ENCODE results near the gene DVL1.

DVL1 gene

GRCh38 chr1:1340185-1340584 lies 9.0 kb downstream of the DVL1 start:
- no peak for DNase-seq

DNA sequence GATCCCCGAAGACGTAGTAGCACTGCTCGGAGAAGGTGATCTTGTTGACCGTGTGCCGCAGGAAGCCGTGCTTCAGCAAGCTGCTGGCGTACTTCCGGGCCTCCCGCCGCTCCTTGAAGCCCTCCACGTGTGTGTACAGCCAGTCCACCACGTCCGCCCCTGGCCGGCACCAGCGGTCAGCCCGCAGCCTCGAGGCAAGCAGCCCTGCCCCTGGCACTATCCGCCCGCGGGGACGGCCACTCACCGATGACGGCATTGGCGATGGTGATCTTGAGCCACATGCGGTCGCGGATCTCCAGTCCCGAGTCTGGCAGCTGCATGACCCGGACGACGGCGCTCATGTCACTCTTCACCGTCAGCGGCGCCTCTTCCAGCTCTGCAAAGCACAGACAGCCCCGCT lies 10.9 kb downstream of the DVL1 start:
- no peak for DNase-seq

GRCh38 chr1:1337793-1338147 lies 11.4 kb downstream of the DVL1 start:
- no peak for DNase-seq

DNA sequence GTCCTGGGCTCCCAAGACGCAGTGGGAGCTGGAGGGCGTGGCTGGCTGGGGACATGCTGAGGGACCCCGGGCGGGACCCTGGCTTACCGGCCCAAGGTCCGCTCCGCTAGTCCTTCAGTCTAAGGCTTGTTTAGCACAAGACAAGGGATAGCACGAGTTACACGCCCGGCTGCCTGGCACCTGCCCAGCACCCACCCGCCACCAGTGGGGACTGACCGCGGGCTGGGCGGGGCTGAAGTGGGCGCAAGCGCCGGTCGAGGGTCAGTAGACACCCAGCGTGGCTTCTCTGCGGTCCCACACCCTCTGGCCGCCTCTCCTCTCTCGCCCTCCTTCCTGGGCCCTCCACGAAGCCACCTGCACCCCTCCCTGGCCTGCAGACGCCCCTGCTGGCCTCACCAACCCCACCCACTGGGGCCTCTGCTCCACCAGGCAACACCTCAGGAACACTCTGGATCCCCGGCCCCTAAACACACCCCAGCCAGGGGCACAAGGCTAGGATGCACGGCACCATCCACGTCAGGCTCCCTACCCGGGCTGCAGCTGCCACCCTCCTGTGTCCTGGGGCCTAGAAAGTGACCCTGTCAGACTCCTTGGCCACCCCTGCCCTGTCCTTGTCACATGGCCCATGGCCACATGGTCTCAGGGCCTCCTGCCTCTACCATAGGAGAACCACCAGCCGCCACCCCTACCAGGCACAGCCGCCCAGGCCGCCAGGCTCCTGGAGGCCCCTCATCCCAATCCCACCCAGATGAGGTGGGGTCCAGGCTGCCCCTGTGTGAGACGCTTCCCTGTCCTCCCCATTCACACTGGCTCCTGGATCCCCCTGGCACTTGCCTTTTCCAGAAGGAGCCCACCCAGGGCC lies 12.1 kb downstream of the DVL1 start:
- no peak for DNase-seq

GRCh38 chr1:1336446-1336845 lies 12.8 kb downstream of the DVL1 start:
- DNase-seq: no peak

DNA sequence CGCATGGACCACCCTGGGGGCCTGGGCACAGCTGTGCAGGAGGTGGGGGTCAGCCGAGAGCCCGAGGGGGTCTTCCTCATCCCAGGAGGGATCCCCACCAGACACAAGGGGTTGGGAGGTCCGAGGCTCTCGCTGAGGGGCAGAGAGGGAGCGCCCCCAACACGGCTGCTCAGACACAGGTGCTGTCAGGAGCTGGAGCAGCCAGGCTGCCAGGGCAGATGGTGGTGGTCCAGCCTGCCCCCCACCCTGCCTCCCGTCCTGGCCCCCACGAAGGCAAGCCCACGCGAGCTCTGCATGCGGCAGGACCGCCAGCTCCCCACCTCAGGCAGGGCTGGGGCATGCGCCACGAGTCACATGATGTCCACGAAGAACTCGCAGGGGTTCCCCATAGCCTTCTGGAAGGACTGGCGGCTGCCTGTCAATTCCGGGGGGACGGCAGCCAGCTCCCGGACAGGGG lies 13.4 kb downstream of the DVL1 start:
- no peak for DNase-seq

GRCh38 chr1:1335283-1335682 lies 13.9 kb downstream of the DVL1 start:
- DNase-seq: no peak

GRCh38 chr1:1334835-1335234 lies 14.4 kb downstream of the DVL1 start:
- no peak for DNase-seq

GRCh38 chr1:1333551-1334241 lies 15.5 kb downstream of the DVL1 start:
- no peak for DNase-seq

- no peak for DNase-seq
These were observed 16.3 kb downstream of the DVL1 start for GRCh38 chr1:1332774-1333480.

DNA sequence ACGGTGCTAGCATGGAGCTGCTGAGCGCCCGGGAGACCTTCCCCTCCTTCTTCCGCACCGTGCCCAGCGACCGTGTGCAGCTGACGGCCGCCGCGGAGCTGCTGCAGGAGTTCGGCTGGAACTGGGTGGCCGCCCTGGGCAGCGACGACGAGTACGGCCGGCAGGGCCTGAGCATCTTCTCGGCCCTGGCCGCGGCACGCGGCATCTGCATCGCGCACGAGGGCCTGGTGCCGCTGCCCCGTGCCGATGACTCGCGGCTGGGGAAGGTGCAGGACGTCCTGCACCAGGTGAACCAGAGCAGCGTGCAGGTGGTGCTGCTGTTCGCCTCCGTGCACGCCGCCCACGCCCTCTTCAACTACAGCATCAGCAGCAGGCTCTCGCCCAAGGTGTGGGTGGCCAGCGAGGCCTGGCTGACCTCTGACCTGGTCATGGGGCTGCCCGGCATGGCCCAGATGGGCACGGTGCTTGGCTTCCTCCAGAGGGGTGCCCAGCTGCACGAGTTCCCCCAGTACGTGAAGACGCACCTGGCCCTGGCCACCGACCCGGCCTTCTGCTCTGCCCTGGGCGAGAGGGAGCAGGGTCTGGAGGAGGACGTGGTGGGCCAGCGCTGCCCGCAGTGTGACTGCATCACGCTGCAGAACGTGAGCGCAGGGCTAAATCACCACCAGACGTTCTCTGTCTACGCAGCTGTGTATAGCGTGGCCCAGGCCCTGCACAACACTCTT lies 17.0 kb downstream of the DVL1 start:
- no peak for DNase-seq

DNA sequence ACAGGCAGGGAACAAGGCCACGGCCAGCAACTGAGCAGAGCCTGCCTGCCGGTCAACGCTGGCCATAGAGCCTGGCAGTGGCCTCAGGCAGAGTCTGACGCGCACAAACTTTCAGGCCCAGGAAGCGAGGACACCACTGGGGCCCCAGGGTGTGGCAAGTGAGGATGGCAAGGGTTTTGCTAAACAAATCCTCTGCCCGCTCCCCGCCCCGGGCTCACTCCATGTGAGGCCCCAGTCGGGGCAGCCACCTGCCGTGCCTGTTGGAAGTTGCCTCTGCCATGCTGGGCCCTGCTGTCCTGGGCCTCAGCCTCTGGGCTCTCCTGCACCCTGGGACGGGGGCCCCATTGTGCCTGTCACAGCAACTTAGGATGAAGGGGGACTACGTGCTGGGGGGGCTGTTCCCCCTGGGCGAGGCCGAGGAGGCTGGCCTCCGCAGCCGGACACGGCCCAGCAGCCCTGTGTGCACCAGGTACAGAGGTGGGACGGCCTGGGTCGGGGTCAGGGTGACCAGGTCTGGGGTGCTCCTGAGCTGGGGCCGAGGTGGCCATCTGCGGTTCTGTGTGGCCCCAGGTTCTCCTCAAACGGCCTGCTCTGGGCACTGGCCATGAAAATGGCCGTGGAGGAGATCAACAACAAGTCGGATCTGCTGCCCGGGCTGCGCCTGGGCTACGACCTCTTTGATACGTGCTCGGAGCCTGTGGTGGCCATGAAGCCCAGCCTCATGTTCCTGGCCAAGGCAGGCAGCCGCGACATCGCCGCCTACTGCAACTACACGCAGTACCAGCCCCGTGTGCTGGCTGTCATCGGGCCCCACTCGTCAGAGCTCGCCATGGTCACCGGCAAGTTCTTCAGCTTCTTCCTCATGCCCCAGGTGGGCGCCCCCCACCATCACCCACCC lies 17.9 kb downstream of the DVL1 start, which contains the start of gene TAS1R3:
Gene TAS1R3 (plus strand): TSS at position 213 of the 898 bp plus-strand sequence. CDS start 66 bp downstream, at position 279.
- DNase-seq: no peak

DNA sequence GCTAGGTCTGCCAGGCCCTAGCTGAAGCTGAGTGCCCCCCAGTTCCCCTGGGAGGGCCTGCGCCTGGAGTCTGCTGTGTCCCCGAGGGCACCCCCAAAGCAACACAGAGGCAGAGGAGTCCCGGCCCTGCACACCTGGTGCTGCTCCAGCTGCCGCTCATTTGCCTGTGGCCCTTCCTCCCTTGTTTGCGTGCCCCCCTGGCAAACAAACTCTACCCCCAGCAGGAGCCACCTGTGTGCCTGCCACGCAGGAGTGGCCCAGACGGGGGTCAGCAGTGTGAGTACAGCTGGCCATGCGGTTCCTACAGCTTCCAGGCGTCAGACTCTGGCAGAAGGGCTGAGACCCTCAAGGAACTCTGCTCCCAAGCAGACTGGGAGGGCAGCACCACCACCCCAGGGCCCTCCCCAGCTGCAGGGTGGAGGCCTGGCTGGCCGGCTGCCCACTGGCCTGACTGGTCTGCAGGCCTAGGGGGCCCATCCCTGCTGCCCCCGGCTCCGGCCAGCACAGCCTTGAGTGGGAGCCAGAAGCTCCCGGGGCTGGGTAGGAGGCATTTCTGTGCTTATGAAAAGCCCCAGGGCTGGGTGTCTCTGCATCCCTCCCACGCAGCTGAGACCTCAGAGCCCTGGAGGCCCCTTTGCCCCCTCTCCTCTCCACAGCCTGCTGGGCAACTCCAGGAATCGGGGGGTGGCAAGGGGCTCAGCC lies 18.7 kb downstream of the DVL1 start:
- no peak for DNase-seq

DNA sequence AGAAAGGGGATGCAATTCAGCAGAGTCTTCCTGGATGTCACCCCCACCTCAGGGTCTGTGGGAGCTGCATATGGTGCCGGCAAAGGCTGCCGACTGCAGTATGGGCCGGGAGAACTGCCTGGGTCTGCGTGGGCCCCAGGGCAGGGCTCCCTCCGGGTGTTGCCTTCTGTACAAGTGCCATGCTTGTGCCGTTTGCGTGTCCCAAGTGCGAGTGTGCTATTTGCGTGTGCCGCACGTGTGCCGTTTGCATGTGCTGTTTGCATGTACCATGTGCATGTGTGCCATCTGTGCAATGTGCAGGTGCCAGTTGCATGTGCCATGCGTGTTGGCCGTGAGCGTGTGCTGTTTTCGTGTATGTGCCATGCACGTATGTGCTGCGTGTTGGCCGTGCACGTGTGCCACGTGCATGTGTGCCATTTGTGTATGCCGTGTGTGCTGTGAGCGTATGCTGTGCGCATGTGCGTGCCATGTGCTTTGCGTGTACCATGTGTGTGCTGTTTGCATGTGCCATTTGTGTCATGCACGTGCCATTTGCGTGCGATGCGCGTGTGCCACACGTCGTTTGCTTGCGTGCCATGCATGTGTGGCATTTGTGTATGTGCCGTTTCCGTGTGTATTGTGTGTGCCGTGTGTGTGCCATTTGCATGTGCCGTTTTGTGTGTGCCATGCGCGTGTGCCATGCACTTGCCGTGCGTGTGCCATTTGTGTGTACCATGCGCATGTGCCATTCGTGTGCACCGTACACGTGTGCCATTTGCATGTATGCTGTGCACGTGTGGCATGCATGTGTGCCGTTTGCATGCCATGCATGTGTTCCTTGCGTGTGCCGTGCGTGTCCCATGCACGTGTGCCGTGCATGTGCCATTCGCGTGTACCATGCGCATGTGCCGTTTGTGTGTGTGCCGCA lies 19.7 kb downstream of the DVL1 start:
- DNase-seq: no peak

DNA sequence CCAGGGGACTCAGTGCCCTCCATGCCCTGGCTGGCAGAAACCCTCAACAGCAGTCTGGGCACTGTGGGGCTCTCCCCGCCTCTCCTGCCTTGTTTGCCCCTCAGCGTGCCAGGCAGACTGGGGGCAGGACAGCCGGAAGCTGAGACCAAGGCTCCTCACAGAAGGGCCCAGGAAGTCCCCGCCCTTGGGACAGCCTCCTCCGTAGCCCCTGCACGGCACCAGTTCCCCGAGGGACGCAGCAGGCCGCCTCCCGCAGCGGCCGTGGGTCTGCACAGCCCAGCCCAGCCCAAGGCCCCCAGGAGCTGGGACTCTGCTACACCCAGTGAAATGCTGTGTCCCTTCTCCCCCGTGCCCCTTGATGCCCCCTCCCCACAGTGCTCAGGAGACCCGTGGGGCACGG lies 21.0 kb downstream of the DVL1 start:
- DNase-seq: no peak

- no peak for DNase-seq
These were observed 21.9 kb downstream of the DVL1 start for GRCh38 chr1:1327291-1327690.

DNA sequence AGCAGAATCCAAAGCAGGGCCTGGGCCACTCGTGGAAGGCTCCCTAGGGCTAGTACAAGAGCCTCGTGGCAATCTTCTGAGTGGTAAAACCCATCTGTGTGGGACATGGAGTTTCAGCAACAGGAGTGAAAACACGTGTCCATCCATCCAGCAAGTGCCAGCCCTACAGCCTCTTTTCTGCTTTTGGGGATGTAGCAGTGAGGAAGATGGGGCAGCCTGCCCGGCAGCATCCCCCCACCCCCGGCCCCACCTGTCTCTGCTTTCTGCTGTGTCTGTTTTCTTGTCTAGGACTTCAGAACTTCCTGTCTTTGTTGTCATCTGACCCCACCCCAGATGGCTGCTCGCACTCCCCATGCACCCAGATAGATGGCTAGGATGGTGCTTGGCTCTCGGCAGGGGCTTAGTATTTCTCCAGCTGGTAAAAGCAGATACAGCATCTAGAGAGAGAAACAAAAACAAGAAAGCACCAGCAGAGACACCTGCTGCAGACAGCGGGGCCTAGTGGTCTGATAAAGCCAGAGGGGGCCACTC lies 23.1 kb downstream of the DVL1 start:
- DNase-seq: no peak

DNA sequence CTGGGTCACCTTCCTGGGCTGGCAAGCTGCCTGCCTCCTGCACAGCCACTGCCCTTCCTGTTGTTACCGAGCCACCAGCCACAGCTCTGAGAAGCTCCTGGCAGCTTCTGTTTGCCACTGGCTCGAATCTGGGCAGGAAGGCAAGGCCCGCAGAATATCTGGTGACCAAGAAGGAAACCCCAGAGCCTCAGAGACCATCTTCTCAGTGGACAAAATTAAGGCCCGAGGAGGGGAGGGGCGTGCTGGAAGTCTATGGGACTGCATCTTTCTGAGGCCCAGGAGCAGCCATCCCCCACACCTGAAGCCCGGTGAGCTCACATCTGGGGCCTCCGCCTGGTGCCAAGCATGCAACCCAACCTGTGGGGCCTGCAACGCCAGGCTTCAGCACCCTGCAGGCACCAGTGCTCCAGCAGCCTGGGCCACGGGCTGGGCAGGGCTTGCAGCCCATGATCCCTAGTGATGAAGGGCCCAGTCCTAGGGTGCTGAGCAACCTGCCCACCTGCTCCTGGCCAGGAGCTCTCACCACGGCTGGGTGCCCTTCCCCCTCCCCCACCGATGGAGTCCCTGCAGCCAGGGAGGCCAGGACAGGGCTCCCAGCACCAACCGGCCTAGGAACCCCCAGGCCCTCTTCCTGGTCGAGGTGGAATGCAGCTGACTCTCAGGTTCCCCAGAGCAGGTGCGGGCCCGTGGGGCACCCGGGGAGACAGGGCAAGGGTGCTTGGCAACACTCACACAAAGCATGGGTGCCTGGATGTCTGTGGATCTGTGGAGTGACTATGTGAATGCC lies 23.7 kb downstream of the DVL1 start:
- DNase-seq: no peak

Measured in bone marrow (tissue), 2 donors.